Uterus (tissue), 2 donors: ENCODE results near the gene SAP30L.

ENCODE experiments used
- CTCF ChIP-seq, 4 experiments: fragments of 200-600 bp in 2 of 4; fragments of 450-650 bp in 2 of 4; sonication (generic) in 2 of 4; IDR thresholded peaks; one replicate each; pipeline ENCODE4 v1.5.1; 2016 to 2019; ENCODE audit warnings: antibody characterized with exemption in 4 of 4, mild to moderate bottlenecking in 2 of 4, moderate library complexity in 1 of 4
- POLR2A ChIP-seq, 2 donors: fragments of 450-650 bp; IDR thresholded peaks; one replicate each; pipeline ENCODE4 v1.6.1; 2016; ENCODE audit warnings: antibody characterized with exemption in 2 of 2, mild to moderate bottlenecking in 1 of 2, moderate library complexity in 1 of 2

- TF ChIP-seq POLR2A (IDR thresholded peaks at IDR 0.05), result no peak
- no peak for TF ChIP-seq CTCF (IDR thresholded peaks at IDR 0.05)
These were observed 45.1 kb upstream of the SAP30L start for GRCh38 chr5:154400678-154401077.
